Uterus (tissue), 2 donors: ENCODE measurements around the gene SHOC2.

Experiments
- POLR2A ChIP-seq, 2 donors: fragments of 450-650 bp; IDR thresholded peaks; one replicate each; pipeline ENCODE4 v1.6.1; 2016; ENCODE audit warnings: antibody characterized with exemption in 2 of 2, mild to moderate bottlenecking in 1 of 2, moderate library complexity in 1 of 2
- TF ChIP-seq, protein P1 (sequence below), 4 experiments: fragments of 200-600 bp in 2 of 4; fragments of 450-650 bp in 2 of 4; sonication (generic) in 2 of 4; IDR thresholded peaks; one replicate each; pipeline ENCODE4 v1.5.1; 2016 to 2019; ENCODE audit warnings: antibody characterized with exemption in 4 of 4, mild to moderate bottlenecking in 2 of 4, moderate library complexity in 1 of 4

DNA sequence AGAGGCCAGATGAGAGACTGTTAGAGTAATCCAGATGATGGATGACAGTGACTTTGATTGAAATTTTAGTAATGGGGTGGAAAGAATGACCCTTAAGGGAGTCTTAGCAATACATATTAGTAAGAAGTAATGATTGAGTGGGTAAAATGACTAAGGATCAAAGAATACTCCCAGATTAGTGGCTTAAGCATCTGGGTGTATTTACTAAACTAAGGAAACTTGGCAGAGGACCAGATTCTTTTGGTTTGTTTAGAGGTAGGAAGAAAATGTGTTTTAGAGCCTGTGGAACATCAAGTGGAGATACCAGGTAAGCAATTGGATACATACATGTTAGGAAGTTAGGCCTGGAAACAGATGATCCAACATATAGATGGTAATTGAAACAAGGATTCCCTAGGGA, 98.6 kb downstream of the SHOC2 start:
- TF ChIP-seq, protein P1, sequence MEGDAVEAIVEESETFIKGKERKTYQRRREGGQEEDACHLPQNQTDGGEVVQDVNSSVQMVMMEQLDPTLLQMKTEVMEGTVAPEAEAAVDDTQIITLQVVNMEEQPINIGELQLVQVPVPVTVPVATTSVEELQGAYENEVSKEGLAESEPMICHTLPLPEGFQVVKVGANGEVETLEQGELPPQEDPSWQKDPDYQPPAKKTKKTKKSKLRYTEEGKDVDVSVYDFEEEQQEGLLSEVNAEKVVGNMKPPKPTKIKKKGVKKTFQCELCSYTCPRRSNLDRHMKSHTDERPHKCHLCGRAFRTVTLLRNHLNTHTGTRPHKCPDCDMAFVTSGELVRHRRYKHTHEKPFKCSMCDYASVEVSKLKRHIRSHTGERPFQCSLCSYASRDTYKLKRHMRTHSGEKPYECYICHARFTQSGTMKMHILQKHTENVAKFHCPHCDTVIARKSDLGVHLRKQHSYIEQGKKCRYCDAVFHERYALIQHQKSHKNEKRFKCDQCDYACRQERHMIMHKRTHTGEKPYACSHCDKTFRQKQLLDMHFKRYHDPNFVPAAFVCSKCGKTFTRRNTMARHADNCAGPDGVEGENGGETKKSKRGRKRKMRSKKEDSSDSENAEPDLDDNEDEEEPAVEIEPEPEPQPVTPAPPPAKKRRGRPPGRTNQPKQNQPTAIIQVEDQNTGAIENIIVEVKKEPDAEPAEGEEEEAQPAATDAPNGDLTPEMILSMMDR (IDR thresholded peaks at IDR 0.05), result no peak
- no peak for TF ChIP-seq POLR2A (IDR thresholded peaks at IDR 0.05)
